Caki2 (cell line): ENCODE results near the gene GRIK1. TPM values are rescaled to one million over a fixed set of nuclear protein-coding genes. Genes with fewer than 3 reads are reported as not detected.

Experiments used
- DNase-seq: peaks from one replicate; pipeline ENCODE4 v3.0.0-alpha.2; 2015; ENCODE audit warnings: low read depth
- in situ Hi-C: cut with HindIII; loops from 2 replicates; pipeline ENCODE4 v1.10.0; 2016; ENCODE audit warnings: low sequenced_read_pairs, low pct_unique_long_range_greater_than_20kb, mixed read lengths
- total RNA-seq: library from RNA; depleted of rRNA; stranded (reverse); fragments of >200 nt; shearing (Covaris generic); gene quantifications from 2 replicates; pipeline ENCODE4 v1.2.3, GENCODE V29; 2014; ENCODE audit warnings: low replicate concordance

The GRIK1 gene
- total RNA-seq, 1 experiment from 2014 or later: not detected

DNA sequence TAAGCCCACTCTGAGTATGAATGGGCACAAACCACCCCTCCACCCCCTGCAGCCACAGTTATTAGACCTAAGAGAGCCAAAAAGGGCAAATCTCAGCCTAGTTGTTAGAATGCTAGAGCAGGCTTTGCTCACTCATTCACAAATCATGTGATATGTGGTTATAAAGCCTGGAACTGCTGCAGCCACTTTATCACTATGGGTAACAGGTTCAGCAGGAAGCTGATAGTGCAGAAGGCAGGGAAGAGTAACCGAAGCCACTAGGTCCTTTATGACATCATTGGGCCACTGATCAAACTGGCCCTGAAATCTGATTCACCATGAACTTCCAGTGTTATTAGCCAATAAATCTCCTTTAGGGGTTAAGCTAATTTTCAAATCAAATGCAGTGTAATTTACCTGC lies 134.7 kb downstream of the GRIK1 start:
- in situ Hi-C loops: no loop called here
- DNase-seq: no peak

DNA sequence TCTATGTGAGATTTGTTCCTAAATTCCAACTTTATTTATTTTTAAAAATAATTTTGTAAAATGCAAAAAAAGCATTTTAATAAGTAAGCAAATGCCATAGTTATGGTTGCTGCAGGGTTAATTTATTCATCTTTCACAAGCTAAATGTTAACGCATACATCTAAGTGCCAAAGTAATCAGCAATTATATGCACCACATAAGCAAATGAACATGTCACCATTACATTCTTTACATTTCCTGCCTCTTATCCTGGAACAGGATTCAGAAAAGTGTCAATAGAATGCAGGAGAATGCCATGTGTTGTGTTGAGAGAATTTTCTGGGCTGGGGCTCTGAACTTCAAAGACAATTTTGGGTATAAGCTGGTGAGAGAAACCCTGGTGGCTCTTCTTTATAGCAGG lies 136.6 kb downstream of the GRIK1 start:
- in situ Hi-C loops: no loop called here
- DNase-seq: no peak

GRCh38 chr21:29801122-29801521 lies 138.7 kb downstream of the GRIK1 start:
- no peak for DNase-seq
- in situ Hi-C loops: no loop called here

GRCh38 chr21:29800056-29800455 lies 139.7 kb downstream of the GRIK1 start:
- in situ Hi-C loops: no loop called here
- DNase-seq: no peak

GRCh38 chr21:29798840-29799239 lies 141.0 kb downstream of the GRIK1 start:
- DNase-seq: no peak
- in situ Hi-C loops: no loop called here

DNA sequence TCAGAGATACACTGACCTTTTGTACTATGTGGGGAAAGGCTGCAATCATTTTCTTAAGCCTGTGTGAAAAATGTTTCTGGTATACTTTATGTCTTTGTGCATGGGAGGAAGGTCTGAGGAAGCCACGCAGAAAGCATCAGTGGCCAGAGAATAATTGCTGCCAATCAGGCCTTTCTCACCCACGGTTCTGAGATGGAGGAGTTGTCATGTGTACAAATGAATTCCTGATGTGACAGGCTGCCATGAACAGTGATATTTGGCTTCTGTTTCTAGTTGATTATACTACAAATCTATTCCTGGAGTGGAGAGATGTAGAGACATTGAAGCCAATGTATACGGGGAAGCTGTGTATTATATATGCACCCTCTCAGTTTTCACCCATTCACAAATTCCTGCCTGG lies 142.6 kb downstream of the GRIK1 start:
- DNase-seq: no peak
- in situ Hi-C loops: no loop called here

- DNase-seq: no peak
- in situ Hi-C loops: no loop called here
Measured at GRCh38 chr21:29793712-29794111, 146.1 kb downstream of the GRIK1 start.

DNA sequence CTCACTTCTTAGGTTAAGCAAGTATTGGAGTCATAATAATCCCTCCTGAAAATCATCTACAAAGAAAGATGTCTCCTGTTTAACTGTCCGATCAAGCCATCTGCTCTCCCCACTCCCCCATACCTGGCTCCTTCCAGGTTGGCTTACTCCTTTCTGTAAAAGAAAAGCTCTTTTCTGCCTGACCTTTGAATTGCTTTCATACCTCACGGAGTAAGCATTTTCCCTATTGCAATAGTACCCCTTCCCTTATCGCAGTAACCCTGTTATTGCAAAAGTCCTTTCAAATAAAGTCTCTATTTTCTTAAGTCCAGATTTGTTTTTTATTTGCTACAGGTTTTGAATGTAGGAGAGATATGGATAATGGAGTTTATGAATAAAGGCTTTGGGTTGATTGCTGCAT lies 150.4 kb downstream of the GRIK1 start:
- in situ Hi-C loops: no loop called here

DNA sequence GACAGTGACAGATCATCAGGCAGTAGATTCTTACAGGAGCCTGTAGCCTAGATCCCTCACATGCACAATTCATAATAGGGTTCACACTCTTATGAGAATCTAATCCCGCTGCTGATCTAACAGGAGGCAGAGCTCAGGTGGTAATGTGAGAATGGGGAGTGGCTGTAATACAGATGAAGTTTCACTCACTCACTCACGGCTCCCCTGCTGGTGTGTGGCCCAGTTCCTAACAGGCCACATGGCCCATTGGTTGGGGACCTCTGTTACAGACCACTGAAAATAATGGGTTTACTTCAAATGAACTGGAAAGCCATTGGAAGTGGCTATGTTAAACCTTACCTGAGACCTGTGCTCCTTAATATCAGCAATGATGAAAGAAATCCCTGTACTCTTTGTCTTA lies 151.0 kb downstream of the GRIK1 start:
- in situ Hi-C loops: no loop called here

More for the DNA sequence above, 150.4 kb downstream of the GRIK1 start:
- DNase-seq: no peak

GRCh38 chr21:29787361-29787909 lies 152.4 kb downstream of the GRIK1 start:
- DNase-seq: no peak
- in situ Hi-C loops: no loop called here

More for the DNA sequence above, 151.0 kb downstream of the GRIK1 start:
- no peak for DNase-seq

- no peak for DNase-seq
- in situ Hi-C loops: no loop called here
Measured at GRCh38 chr21:29786496-29787360, 153.1 kb downstream of the GRIK1 start.

GRCh38 chr21:29777160-29777559 lies 162.6 kb downstream of the GRIK1 start:
- peak; percentile 1 for DNase-seq
- in situ Hi-C loops: no loop called here

GRCh38 chr21:29775462-29775861 lies 164.3 kb downstream of the GRIK1 start:
- peak; percentile 9 for DNase-seq
- in situ Hi-C loops: no loop called here

- DNase-seq: no peak
- in situ Hi-C loops: no loop called here
Measured at GRCh38 chr21:29771491-29772066, 168.2 kb downstream of the GRIK1 start.

- no peak for DNase-seq
- in situ Hi-C loops: no loop called here
Measured at GRCh38 chr21:29763674-29764073, 176.1 kb downstream of the GRIK1 start.

DNA sequence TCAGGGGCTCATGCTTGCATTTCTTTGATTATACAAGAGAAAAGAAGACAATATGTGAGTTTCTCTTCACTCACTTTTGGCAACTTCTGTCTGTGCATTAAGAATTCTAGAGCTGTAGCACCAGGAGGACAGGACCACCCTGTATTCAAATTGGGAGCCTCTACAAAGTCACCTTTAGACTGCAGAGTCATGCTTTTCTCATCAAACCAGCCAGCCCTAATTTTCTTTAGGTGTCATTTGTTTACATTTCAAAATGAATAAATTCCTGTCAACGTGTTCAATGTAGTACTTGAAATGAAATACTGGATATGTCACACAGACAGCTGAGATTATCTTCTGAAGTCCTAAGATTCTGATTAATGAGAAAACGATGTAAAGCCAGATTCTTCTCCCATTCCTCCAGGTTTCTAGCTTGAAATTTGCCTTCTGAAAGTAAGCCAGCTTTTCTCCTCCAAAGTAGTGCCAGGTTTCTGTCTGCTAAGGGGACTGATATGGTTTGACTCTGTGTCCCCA lies 177.2 kb downstream of the GRIK1 start:
- in situ Hi-C loops: no loop called here
- no peak for DNase-seq

GRCh38 chr21:29753216-29753615 lies 186.6 kb downstream of the GRIK1 start:
- in situ Hi-C loops: no loop called here
- DNase-seq: no peak

- in situ Hi-C loops: no loop called here
- no peak for DNase-seq
Measured at GRCh38 chr21:29751473-29752185, 188.2 kb downstream of the GRIK1 start.

GRCh38 chr21:29749957-29750356 lies 189.8 kb downstream of the GRIK1 start:
- in situ Hi-C loops: no loop called here

More at GRCh38 chr21:29749957-29750356, 189.8 kb downstream of the GRIK1 start:
- DNase-seq: no peak
